Measurements from ENCODE around the gene CHST4. TPM values are rescaled to one million over a fixed set of nuclear protein-coding genes. Genes with fewer than 3 reads are reported as not detected.
A peak's percentile ranks its signal among the peaks of the same experiment; 100 is the strongest.

CHST4 gene
- polyA plus RNA-seq, 1 donor (not counting 4 experiments of a cell fraction or from before 2014, with no cell fraction given): 0.14 TPM

GRCh38 chr16:71547168-71547567 lies 20.9 kb downstream of the CHST4 start:
- DNase-seq (ENCODE audit: low read depth, low spot score): no peak
- Histone ChIP-seq H3K4me1 (ENCODE audit: control insufficient read depth, extremely low read depth, insufficient read depth, low read length) (no peaks in the 10 kb centered on the region), H3K36me3 (ENCODE audit: control insufficient read depth in 2 of 2, extremely low read depth in 1 of 2, insufficient read depth in 2 of 2, low read length in 2 of 2) (no peaks in the 10 kb centered on the region), H2AFZ (ENCODE audit: control insufficient read depth, low read length) (no peak overlapping the region), H4K20me1 (ENCODE audit: control insufficient read depth, extremely low read depth, insufficient read depth, low read length) (no peaks in the 10 kb centered on the region), H3K27ac (ENCODE audit: control insufficient read depth, insufficient read depth, low read length) (no peak overlapping the region), H3K9me3 (ENCODE audit: control insufficient read depth, low read depth, low read length) (no peaks in the 10 kb centered on the region), H3K4me3 (ENCODE audit: control insufficient read depth in 2 of 3, extremely low read depth in 1 of 3, insufficient read depth in 2 of 3, low read depth in 1 of 3, low read length in 3 of 3) (no peak overlapping the region), H3K4me2 (ENCODE audit: control insufficient read depth, extremely low read depth, insufficient read depth, low read depth, low read length) (no peak overlapping the region), H3K9me1 (ENCODE audit: control insufficient read depth, extremely low read depth, insufficient read depth, low read length) (no peaks in the 10 kb centered on the region), H3K27me3 (ENCODE audit: control insufficient read depth, extremely low read depth, insufficient read depth, low read length) (no peaks in the 10 kb centered on the region), H3K9ac (ENCODE audit: control insufficient read depth, extremely low read depth, insufficient read depth, low read length) (no peak overlapping the region), H3K79me2 (ENCODE audit: control insufficient read depth, insufficient read depth, low read length) (no peaks in the 10 kb centered on the region)
- no peak for FAIRE-seq
- dilution Hi-C loops (cut with MboI; ENCODE audit: extremely low pct_ligation_motif_present, low sequenced_read_pairs): no loop called here
- TF ChIP-seq CTCF (optimal IDR thresholded peaks at IDR 0.05 in 1 of 3, IDR thresholded peaks at IDR 0.05 in 1 of 3, conservative IDR thresholded peaks at IDR 0.05 in 1 of 3; ENCODE audit: extremely low read depth in 1 of 3, insufficient read depth in 2 of 3, low read length in 3 of 3) (no peak), EZH2 (IDR thresholded peaks at IDR 0.05; ENCODE audit: low read length) (no peak)

GRCh38 chr16:71552698-71553503 lies 26.7 kb downstream of the CHST4 start:
- no peaks in the 10 kb centered on the region for H3K79me2 ChIP-seq (ENCODE audit: control insufficient read depth, insufficient read depth, low read length)
- DNase-seq (ENCODE audit: low read depth, low spot score) (no peak), FAIRE-seq (no peak)
- H3K27ac ChIP-seq (ENCODE audit: control insufficient read depth, insufficient read depth, low read length): no peak overlapping the region
- H3K9ac ChIP-seq (ENCODE audit: control insufficient read depth, extremely low read depth, insufficient read depth, low read length): no peak overlapping the region
- H2AFZ ChIP-seq (ENCODE audit: control insufficient read depth, low read length): no peak overlapping the region
- H3K4me3 ChIP-seq (ENCODE audit: control insufficient read depth in 2 of 3, extremely low read depth in 1 of 3, insufficient read depth in 2 of 3, low read depth in 1 of 3, low read length in 3 of 3): no peak overlapping the region
- H3K9me3 ChIP-seq (ENCODE audit: control insufficient read depth, low read depth, low read length): no peaks in the 10 kb centered on the region
- H3K36me3 ChIP-seq (ENCODE audit: control insufficient read depth in 2 of 2, extremely low read depth in 1 of 2, insufficient read depth in 2 of 2, low read length in 2 of 2): no peaks in the 10 kb centered on the region
- no peak overlapping the region for H3K4me2 ChIP-seq (ENCODE audit: control insufficient read depth, extremely low read depth, insufficient read depth, low read depth, low read length)
- dilution Hi-C loops (cut with MboI; ENCODE audit: extremely low pct_ligation_motif_present, low sequenced_read_pairs): no loop called here
- H3K9me1 ChIP-seq (ENCODE audit: control insufficient read depth, extremely low read depth, insufficient read depth, low read length): no peaks in the 10 kb centered on the region
- no peaks in the 10 kb centered on the region for H4K20me1 ChIP-seq (ENCODE audit: control insufficient read depth, extremely low read depth, insufficient read depth, low read length)
- no peaks in the 10 kb centered on the region for H3K27me3 ChIP-seq (ENCODE audit: control insufficient read depth, extremely low read depth, insufficient read depth, low read length)
- TF ChIP-seq CTCF (optimal IDR thresholded peaks at IDR 0.05 in 1 of 3, IDR thresholded peaks at IDR 0.05 in 1 of 3, conservative IDR thresholded peaks at IDR 0.05 in 1 of 3; ENCODE audit: extremely low read depth in 1 of 3, insufficient read depth in 2 of 3, low read length in 3 of 3): peak in 1 of 3 experiments; percentile 11
- no peak for TF ChIP-seq EZH2 (IDR thresholded peaks at IDR 0.05; ENCODE audit: low read length)
- no peaks in the 10 kb centered on the region for H3K4me1 ChIP-seq (ENCODE audit: control insufficient read depth, extremely low read depth, insufficient read depth, low read length)
